SKM-1 treated with dmso at 0.1 percent for 144 hours (cell line): ENCODE data around the gene KRTAP9-7.
"Not testable (repeated sequence)": the region's sequence is repeated elsewhere in the genome, so short reads cannot be mapped to it uniquely, and the experiment has no call there.

Source experiments
- DNase-seq: peaks from one replicate; lab custom pipeline; 2025; ENCODE audit not compliant: unreplicated experiment; lab: John Stamatoyannopoulos, UW

The KRTAP9-7 gene

DNA sequence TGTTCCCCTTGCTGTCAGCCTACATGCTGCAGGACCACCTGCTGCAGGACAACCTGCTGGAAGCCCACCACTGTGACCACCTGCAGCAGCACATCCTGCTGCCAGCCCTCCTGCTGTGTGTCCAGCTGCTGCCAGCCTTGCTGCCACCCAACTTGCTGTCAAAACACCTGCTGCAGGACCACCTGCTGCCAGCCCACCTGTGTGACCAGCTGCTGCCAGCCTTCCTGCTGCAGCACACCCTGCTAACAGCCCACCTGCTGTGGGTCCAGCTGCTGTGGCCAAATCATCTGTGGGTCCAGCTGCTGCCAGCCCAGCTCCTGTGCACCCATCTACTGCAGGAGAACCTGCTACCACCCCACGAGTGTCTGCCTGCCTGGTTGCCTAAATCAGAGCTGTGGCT lies 4.2 kb upstream of the KRTAP9-7 start:
- DNase-seq, result not testable (repeated sequence)

DNA sequence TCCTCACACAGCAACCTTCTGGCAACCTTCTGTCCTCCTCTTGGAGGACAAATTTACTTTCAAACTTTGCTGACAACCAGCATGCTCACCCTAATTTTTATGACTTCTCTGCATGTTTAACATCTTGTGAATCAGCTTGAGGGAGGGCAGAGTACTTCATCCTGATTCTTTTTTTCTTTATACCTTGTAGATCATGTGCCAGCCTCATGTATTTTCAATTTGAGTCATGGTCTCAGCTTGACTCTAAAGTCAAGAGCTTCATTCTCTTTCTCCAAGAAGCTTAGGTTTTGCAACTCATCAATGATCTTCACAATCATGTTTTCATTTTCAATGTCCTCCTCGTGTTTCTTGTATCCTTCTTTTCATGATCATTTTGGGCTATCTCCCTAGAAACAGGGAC lies 3.6 kb upstream of the KRTAP9-7 start:
- DNase-seq, result no peak

GRCh38 chr17:41278176-41278955 lies 2.9 kb downstream of the KRTAP9-7 start:
- no peak for DNase-seq

- DNase-seq, result no peak
These were observed 8.5 kb downstream of the KRTAP9-7 start for GRCh38 chr17:41284043-41284442.

DNA sequence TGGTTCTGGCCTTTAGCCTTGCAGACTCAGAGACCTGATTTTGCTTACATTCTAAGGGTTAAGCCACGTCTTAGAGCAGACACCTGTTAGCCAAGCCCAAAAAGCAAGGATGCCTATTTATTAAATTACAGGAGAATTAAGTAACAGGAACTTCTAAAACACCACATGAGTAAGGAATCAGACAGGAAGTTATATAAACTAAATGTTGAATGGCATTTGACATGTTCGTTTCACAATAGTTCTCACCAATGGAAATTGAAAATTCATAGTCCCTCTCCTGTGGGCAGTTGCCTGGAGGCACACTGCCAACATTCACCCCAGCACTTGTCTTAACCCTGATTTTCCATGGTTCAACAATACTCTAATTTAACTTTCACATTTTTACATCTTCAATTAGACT lies 9.0 kb downstream of the KRTAP9-7 start:
- DNase-seq, result no peak

GRCh38 chr17:41287050-41287449 lies 11.6 kb downstream of the KRTAP9-7 start:
- DNase-seq, result no peak

DNA sequence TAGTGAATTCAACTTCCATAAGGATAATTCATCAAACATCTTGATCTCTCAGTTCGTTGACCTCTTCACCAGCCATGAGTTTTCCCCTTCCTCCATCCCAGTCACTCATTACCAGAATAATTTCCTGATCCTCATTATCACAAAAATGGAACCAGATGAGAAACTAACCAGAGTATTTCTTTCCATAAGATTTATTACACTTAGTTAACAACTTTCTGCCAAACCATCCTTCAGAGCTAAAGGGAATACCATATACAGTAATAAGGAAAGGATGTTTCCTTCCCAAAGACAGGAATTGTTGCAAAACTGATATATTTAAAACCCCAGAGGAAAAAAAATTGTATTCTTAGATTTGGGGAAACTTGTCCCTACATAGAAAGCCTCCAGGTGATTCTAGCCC lies 18.5 kb downstream of the KRTAP9-7 start:
- no peak for DNase-seq

- DNase-seq, result no peak
These were observed 21.3 kb downstream of the KRTAP9-7 start for GRCh38 chr17:41296846-41297245.

- no peak for DNase-seq
These were observed 23.1 kb downstream of the KRTAP9-7 start for GRCh38 chr17:41298458-41299135.

GRCh38 chr17:41301204-41301790 lies 25.8 kb downstream of the KRTAP9-7 start:
- no peak for DNase-seq

GRCh38 chr17:41301916-41302901 lies 26.7 kb downstream of the KRTAP9-7 start, which contains the start of gene KRTAP29-1:
Gene KRTAP29-1 (minus strand): TSS chr17:41302851. CDS start chr17:41302851, 0 bp downstream.
- DNase-seq, result no peak

DNA sequence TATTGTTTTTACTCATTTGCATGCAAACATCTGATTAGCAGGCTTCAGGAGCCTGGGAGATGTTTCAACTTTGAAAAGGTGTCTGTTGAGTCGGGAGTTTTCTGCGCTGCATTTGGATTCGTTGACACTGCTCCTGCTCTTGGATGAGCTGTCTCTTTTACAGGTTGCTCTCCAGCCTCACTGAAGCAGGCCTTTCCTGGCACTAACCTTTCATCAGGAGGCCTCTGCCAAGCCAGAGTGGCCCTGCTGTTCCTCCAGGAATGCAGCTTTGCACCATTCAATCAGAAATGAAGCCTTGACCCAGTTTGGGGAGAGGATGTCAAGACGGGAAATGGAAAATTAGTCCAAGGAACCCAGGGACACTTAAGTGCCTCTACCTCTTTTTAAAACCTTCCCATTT lies 27.5 kb downstream of the KRTAP9-7 start:
- no peak for DNase-seq

DNA sequence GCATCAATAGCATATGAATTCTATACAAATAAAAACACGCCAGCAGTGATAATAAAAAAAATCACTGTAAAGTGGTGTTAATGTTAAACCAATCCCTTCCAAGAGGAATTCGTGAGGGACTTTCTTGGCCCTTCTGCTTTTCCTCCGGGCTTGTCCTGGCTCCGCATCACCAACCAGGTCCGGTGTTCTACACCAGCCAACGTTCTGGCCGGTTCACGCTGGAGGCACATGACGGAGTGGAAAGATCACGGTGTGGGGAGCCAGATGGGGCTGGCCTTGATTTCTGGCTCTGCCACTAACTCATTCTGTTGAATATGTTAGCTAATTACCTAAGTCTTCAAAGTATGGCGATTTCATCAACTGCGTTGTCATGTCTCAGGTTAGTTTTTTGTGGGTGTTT lies 28.6 kb downstream of the KRTAP9-7 start:
- no peak for DNase-seq

DNA sequence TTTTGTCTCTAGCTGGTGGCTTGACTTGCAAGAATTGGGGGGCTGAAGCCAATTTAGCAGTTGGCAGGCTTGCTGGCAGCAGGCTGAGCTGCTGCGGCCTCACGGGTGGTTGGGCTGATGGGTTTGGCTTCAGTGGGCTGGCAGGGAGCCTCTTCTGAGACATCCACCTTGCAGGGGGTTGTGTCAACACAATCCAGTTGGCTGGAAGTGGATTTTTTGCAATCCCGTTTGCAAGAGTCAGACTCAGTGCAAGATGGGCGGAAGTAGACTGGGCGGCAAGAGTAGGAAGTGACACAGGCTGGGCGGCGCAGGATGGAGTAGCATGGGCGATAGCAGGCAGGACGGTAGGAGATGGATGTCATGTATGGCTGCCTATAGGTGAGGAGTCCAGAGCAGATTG lies 32.1 kb downstream of the KRTAP9-7 start:
- DNase-seq, result no peak

GRCh38 chr17:41308251-41308917 lies 32.9 kb downstream of the KRTAP9-7 start:
- DNase-seq, result no peak

DNA sequence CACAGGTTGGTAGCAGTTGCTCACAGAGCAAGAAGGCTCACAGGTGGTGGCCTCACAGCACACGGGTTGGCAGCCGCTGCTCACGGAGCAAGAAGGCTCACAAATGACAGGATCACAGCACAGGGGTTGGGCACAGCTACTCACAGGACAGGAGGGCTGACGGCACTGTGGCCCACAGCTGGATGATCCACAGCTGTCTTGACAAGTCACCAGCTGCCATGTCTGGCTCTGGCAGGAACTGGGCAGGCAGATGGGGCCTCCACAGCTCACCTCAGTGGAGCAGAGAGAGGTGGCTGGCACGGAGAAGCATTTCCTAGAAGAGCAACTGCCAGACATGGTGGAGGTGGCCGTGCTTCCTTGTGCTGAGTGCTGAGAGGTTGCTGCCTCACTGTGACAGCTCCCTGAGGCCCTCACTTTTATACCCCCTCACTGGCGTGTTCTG lies 33.4 kb downstream of the KRTAP9-7 start, which contains the start of gene KRTAP16-1:
Gene KRTAP16-1 (minus strand): TSS at position 392 of the 442 bp plus-strand sequence. CDS start 56 bp downstream, at position 336.
- no peak for DNase-seq

DNA sequence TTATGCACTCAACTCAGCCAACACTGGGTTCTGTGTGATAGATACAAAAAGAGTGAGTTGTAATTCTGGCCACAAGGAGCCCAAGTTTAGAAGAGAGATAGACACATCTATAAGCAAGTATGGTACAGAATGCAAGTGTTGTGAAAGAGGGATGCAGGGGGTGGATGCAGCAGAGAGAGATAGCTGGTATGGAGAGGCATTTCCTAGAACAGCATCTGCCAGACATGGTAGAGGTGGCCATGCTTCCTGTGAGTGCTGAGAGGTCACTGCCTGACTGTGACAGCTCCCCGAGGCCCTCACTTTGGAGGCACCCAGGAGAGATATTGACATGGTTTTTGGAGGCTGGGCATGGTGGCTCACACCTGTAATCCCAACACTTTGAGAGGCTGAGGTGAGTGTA lies 35.6 kb downstream of the KRTAP9-7 start:
- no peak for DNase-seq

DNA sequence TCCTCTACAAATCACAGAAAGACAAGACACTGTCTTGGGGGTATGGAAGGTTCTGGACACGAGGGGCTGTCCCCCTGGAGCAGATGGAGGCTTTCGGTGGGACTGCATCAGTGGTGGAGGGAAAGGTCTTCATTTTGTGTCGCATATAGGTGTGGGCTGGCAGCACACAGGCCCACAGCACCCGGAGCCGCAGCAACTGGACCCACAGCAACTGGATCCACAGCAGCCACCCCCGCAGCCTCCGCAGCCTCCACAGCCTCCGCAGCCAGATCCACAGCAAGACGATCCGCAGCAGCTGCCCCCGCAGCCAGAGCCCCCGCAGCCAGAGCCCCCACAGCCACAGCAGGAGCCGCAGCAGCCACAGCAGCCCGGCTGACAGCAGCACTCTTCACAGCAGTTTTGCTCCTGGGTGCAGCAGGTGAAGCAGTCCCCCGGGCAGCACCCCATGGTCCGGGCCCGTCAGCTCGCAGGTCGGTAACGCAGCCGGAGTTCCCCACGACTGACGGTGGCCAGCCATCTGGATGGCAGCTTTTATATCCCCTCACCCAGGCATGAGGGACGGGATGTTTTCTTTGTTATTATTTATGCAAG lies 39.8 kb downstream of the KRTAP9-7 start, which contains the start of gene KRTAP17-1:
Gene KRTAP17-1 (minus strand): TSS at position 507 of the 591 bp plus-strand sequence. CDS start 60 bp downstream, at position 447.
- no peak for DNase-seq

- no peak for DNase-seq
These were observed 40.4 kb downstream of the KRTAP9-7 start for GRCh38 chr17:41315814-41316445.
